OCI-LY7 (cell line): ENCODE results near the gene FAM149B1.

ENCODE experiments used
- EZH2phosphoT487 ChIP-seq: fragments of 200-600 bp; sonication (generic); IDR thresholded peaks from 2 replicates; pipeline ENCODE4 v1.6.1; 2018; ENCODE audit warnings: low read depth, borderline replicate concordance, mild to moderate bottlenecking, mixed run types, antibody characterized with exemption, low read length, moderate library complexity, mixed read lengths
- TF ChIP-seq, protein P1 (sequence below): fragments of 200-600 bp; sonication (generic); conservative IDR thresholded peaks from 2 replicates; pipeline ENCODE4 v1.5.1; 2014; ENCODE audit warnings: mild to moderate bottlenecking, antibody characterized with exemption, low read length, moderate library complexity, mixed read lengths

DNA sequence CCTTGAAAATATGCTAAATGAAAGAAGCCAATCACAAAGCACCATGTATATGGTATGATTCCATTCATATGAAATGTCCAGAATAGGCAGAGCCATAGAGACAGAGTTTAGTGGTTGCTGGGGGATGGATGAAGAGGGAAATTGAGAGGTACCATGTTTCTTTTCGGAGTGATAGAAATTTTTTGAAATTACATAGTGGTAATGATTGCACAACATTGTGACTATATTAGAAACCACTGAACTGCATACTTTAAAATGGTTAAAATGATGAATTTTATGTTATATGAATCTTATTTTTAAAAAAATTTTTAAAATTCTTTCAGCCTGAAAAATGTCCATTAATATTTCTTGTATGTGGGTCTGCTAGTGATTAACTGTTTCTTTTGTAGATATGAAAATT lies 53.1 kb downstream of the FAM149B1 start:
- TF ChIP-seq, protein P1, sequence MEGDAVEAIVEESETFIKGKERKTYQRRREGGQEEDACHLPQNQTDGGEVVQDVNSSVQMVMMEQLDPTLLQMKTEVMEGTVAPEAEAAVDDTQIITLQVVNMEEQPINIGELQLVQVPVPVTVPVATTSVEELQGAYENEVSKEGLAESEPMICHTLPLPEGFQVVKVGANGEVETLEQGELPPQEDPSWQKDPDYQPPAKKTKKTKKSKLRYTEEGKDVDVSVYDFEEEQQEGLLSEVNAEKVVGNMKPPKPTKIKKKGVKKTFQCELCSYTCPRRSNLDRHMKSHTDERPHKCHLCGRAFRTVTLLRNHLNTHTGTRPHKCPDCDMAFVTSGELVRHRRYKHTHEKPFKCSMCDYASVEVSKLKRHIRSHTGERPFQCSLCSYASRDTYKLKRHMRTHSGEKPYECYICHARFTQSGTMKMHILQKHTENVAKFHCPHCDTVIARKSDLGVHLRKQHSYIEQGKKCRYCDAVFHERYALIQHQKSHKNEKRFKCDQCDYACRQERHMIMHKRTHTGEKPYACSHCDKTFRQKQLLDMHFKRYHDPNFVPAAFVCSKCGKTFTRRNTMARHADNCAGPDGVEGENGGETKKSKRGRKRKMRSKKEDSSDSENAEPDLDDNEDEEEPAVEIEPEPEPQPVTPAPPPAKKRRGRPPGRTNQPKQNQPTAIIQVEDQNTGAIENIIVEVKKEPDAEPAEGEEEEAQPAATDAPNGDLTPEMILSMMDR = no peak
- TF ChIP-seq EZH2phosphoT487 = no peak
